ENCODE measurements around the gene PROB1. TPM values are rescaled to one million over a fixed set of nuclear protein-coding genes. Genes with fewer than 3 reads are reported as not detected.
A peak's percentile ranks its signal among the peaks of the same experiment; 100 is the strongest.

PROB1 gene
- total and polyA plus RNA-seq, 2 of the 13 experiments (the other 11 are each of a cell fraction or from before 2014, with no cell fraction given) = 0.69 to 1.1 TPM

- intact Hi-C loops (cut with micrococcal nuclease; ENCODE audit: unreplicated experiment) = no loop called here
- Histone ChIP-seq H3K9me3 (ENCODE audit: low read length) (no peaks in the 10 kb centered on the region), H3K4me2 (ENCODE audit: low read depth, low read length) (no peak within 1 kb of the TSS; the same call in 1 of the 2 replicates), H2AFZ (ENCODE audit: low read length) (no peak within 1 kb of the TSS), H3K4me1 (ENCODE audit: insufficient read depth, low read length) (peaks cover 64% of the 10 kb centered on the region), H3K9ac (ENCODE audit: insufficient read depth, low read depth, low read length) (no peak within 1 kb of the TSS), H3K4me3 (replicated peaks in 1 of 3; ENCODE audit: insufficient read depth in 1 of 3, low read depth in 2 of 3, low read length in 3 of 3) (no peak within 1 kb of the TSS), H4K20me1 (ENCODE audit: insufficient read depth, low read length) (no peaks in the 10 kb centered on the region), H3K36me3 (replicated peaks in 1 of 2; ENCODE audit: control insufficient read depth in 1 of 2, insufficient read depth in 2 of 2, low read length in 2 of 2) (no peaks in the 10 kb centered on the region), H3K27me3 (ENCODE audit: control insufficient read depth in 1 of 2, insufficient read depth in 2 of 2, low read length in 2 of 2) (no peaks in the 10 kb centered on the region; a peak in 1 of 5 replicates), H3K79me2 (ENCODE audit: insufficient read depth, low read length) (no peaks in the 10 kb centered on the region), H3K27ac (ENCODE audit: extremely low read length, insufficient read depth, low read length) (no peak within 1 kb of the TSS)
- WGBS (ENCODE audit: low lambda C conversion rate) = 26% methylated on average over 3 of the region's 11 CpGs
- no TSS peak for BruUV-seq (replicated peaks)
- ChIA-PET POLR2A (no interaction called here), CTCF (ENCODE audit: low intra/inter-chr PET ratio, low total read pairs) (no interaction called here)
- ATAC-seq (no peak), FAIRE-seq (no peak), DNase-seq (ENCODE audit: low spot score) (no peak)
- in situ Hi-C loops (cut with HindIII; ENCODE audit: extremely low pct_ligation_motif_present, low pct_unique_long_range_greater_than_20kb) = no loop called here
- TF ChIP-seq MAFK (conservative IDR thresholded peaks at IDR 0.05 in 1 of 2, IDR thresholded peaks at IDR 0.05 in 1 of 2; ENCODE audit: low read length in 2 of 2) = no peak
- TF ChIP-seq ZMYM3 (CRISPR knock-in tag; IDR thresholded peaks at IDR 0.05) = peak; percentile 88
- TF ChIP-seq THAP8 (CRISPR knock-in tag; IDR thresholded peaks at IDR 0.05; ENCODE audit: borderline replicate concordance) = no peak
- no peak for TF ChIP-seq RFXAP (CRISPR knock-in tag; IDR thresholded peaks at IDR 0.05; ENCODE audit: borderline replicate concordance)
- no peak for TF ChIP-seq KDM5A (IDR thresholded peaks at IDR 0.05; ENCODE audit: borderline replicate concordance, low read length)
- TF ChIP-seq ZNF629 (CRISPR knock-in tag; conservative IDR thresholded peaks at IDR 0.05) = peak; percentile 95
- TF ChIP-seq PHF20 (CRISPR knock-in tag; IDR thresholded peaks at IDR 0.05) = no peak
- TF ChIP-seq ZNF574 (CRISPR knock-in tag; IDR thresholded peaks at IDR 0.05) = peak; percentile 20; the same call in 1 of the 2 replicates
- TF ChIP-seq KDM1A (CRISPR knock-in tag; IDR thresholded peaks at IDR 0.05) = peak; percentile 77
- TF ChIP-seq FOSL2 (CRISPR knock-in tag; IDR thresholded peaks at IDR 0.05) = no peak
- TF ChIP-seq POGZ (CRISPR knock-in tag; IDR thresholded peaks at IDR 0.05) = no peak
- no peak for TF ChIP-seq HNF1A (IDR thresholded peaks at IDR 0.05; ENCODE audit: low read depth)
- no peak for TF ChIP-seq HNF1A (CRISPR knock-in tag; IDR thresholded peaks at IDR 0.05; ENCODE audit: borderline replicate concordance)
- TF ChIP-seq ADNP (CRISPR knock-in tag; IDR thresholded peaks at IDR 0.05) = 0 out of 2 replicates have a peak, but pooled peaks have one; percentile 32
- TF ChIP-seq ZC3H13 (CRISPR knock-in tag; IDR thresholded peaks at IDR 0.05) = peak; percentile 51; the same call in 1 of the 2 replicates
- TF ChIP-seq SOX13 (IDR thresholded peaks at IDR 0.05) = no peak
- 0 out of 4 replicates have a peak, but pooled peaks of 1 of the 2 experiments have one; percentile 15 for TF ChIP-seq SOX13 (CRISPR knock-in tag; conservative IDR thresholded peaks at IDR 0.05 in 1 of 2, IDR thresholded peaks at IDR 0.05 in 1 of 2)
Measured at GRCh38 chr5:139389701-139390638, 4.9 kb downstream of the PROB1 start, which contains the start of gene MZB1. Gene MZB1, minus strand, starts transcription at chr5:139389913. Its CDS starts 57 bp downstream, at chr5:139389856.
